ENCODE data around the gene RCN2. TPM values are rescaled to one million over a fixed set of nuclear protein-coding genes. Genes with fewer than 3 reads are reported as not detected.
A peak's percentile ranks its signal among the peaks of the same experiment; 100 is the strongest.

The RCN2 gene
- total RNA-seq, 1 donor from 2014 or later = 82.2 TPM

DNA sequence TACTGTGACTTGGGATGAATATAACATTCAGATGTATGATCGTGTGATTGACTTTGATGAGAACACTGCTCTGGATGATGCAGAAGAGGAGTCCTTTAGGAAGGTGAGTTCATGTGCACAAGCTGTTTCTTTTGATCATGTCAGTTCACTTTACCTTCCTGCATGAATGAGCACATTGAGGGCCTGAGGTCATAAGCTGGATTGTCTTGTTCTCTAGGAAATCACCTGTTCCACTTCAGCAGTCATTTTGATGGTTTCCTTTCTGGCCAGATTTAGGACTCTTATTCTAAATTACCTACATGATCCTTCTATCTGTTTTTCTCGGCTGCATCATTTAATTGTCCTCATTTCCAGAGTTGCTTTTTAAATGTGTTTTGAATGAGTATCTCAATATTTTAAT, 4.1 kb downstream of the RCN2 start:
- H3K4me3 ChIP-seq (ENCODE audit: low read depth, low read length) = no peak overlapping the region
- DNase-seq (ENCODE audit: low read depth) = peak; percentile 86
- TF ChIP-seq, protein P1, sequence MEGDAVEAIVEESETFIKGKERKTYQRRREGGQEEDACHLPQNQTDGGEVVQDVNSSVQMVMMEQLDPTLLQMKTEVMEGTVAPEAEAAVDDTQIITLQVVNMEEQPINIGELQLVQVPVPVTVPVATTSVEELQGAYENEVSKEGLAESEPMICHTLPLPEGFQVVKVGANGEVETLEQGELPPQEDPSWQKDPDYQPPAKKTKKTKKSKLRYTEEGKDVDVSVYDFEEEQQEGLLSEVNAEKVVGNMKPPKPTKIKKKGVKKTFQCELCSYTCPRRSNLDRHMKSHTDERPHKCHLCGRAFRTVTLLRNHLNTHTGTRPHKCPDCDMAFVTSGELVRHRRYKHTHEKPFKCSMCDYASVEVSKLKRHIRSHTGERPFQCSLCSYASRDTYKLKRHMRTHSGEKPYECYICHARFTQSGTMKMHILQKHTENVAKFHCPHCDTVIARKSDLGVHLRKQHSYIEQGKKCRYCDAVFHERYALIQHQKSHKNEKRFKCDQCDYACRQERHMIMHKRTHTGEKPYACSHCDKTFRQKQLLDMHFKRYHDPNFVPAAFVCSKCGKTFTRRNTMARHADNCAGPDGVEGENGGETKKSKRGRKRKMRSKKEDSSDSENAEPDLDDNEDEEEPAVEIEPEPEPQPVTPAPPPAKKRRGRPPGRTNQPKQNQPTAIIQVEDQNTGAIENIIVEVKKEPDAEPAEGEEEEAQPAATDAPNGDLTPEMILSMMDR (conservative IDR thresholded peaks at IDR 0.05; ENCODE audit: low read depth, low read length) = no peak

DNA sequence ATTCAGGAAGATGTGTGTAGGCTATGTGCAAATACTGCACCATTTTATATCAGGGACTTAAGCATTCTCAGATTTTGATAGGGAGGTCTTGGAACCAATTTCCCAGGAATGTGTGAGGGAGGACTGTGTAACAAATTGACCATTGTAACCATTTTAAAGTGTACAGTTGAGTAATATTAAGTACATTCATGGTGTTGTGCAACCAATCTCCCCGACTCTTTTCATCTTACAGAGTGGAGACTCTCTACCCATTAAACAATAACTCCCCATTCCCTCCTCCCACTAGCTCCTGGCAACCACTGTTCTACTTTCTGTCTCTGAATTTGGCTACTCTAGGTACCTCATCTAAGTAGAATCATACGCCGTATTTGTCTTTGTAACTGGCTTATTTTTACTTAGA, 5.1 kb downstream of the RCN2 start:
- no peak overlapping the region for H3K4me3 ChIP-seq (ENCODE audit: low read depth, low read length)
- TF ChIP-seq, protein P1 (conservative IDR thresholded peaks at IDR 0.05; ENCODE audit: low read depth, low read length) = no peak
- DNase-seq (ENCODE audit: low read depth) = peak; percentile 36

DNA sequence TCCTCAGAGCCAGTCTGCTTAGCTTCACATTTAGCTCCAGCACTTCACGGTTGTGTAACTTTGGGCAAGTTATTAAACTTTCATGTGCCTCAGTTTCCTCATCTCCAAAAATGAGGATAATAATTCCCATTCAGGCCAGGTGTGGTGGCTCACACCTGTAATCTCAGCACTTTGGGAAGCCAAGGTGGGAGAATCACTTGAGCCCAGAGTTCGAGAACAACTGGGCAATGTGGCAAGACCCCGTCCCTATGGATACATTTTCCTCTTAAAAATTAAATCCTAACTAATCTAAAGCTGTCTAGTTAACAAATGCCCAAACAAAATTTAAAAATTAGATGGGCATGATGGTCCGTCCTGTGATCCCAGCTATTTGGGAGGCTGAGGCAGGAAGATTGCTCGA, 7.2 kb downstream of the RCN2 start:
- TF ChIP-seq, protein P1 (conservative IDR thresholded peaks at IDR 0.05; ENCODE audit: low read depth, low read length) = no peak
- no peak for DNase-seq (ENCODE audit: low read depth)
- no peak overlapping the region for H3K4me3 ChIP-seq (ENCODE audit: low read depth, low read length)

DNA sequence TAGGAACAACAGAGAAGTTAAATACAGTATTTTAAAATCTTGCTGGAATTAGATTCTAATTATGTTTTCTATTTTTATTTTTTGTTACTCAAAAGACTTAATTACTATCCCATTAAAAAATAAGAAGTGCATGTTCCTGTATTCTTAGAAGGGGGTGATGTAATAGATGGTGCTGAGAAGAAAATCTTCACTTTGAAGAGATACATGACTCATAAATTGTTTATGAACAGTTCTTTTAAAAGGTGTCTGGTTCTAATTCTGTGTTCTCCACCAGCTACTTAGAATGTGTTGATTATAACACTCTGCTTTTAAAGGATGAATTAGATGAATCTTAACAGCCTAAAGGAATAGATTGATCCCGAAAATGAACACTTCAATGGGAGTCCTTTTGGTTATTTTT, 8.2 kb downstream of the RCN2 start:
- no peak for DNase-seq (ENCODE audit: low read depth)
- H3K4me3 ChIP-seq (ENCODE audit: low read depth, low read length) = no peak overlapping the region
- TF ChIP-seq, protein P1 (conservative IDR thresholded peaks at IDR 0.05; ENCODE audit: low read depth, low read length) = no peak

DNA sequence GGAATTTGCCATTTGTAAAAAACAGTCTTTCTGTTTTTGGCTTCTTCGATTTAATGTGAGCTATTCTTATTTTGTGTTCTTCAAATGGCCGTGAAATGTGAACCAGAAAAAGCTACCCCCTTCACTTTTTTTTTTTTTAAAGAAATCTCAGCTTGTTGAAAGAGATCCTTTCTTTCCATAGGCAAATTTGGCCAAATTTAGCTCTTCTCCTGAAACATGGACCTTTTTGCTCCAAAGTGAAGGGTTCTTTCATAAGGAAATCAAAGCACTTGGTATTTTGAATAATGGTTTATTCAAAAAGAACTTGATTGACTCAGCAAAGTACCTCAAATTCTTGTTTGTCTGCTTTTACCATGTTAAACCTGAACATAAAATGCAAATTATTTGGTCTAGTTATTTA, 10.1 kb downstream of the RCN2 start:
- H3K4me3 ChIP-seq (ENCODE audit: low read depth, low read length) = no peak overlapping the region
- DNase-seq (ENCODE audit: low read depth) = no peak
- TF ChIP-seq, protein P1 (conservative IDR thresholded peaks at IDR 0.05; ENCODE audit: low read depth, low read length) = no peak

DNA sequence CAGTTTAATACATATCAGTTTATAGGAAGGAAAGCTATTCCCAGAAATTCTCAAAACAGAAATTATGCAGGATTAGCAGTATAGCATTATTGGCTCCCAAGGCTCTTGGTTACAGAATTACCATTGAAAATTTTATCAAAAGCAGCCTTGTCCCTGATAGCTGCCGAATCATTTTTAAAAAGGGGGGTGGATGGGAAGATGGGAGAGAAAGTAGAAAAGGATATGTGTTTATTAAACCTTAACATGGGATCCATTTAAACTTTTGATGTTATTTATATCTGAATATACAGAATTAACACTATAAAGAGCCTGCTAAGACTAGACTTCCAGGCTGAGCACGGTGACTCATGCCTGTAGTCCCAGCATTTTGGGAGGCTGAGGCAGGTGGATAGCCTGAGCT, 10.8 kb downstream of the RCN2 start:
- TF ChIP-seq, protein P1 (conservative IDR thresholded peaks at IDR 0.05; ENCODE audit: low read depth, low read length) = no peak
- H3K4me3 ChIP-seq (ENCODE audit: low read depth, low read length) = no peak overlapping the region
- no peak for DNase-seq (ENCODE audit: low read depth)

DNA sequence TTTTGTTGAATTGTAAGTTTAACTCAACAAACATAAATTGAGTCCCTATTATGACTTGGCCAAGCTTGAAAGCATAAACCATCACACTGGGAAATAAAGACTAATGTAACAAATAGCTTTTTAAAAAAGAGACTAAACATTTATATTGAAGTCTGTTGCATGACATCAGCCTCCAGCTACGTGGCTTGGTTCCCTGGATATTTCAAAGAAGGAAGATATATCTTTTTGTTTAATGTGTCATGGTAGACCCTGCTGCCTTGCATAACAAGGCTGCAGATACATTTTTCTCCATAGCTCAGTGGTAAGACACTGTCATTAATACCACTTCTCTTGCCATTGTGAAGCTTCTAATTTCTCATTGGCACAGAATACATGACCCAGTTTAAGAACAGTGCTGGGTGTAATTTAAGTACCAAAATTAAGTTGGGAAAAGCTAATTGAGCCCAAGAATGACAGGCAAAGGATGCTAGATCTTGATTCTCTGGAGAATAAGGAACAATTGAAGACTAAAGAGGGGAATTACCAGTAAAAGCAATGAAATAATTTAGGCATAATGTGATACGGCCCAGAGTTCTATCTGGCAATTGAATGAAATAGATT, 14.0 kb downstream of the RCN2 start:
- DNase-seq (ENCODE audit: low read depth) = no peak
- TF ChIP-seq, protein P1 (conservative IDR thresholded peaks at IDR 0.05; ENCODE audit: low read depth, low read length) = no peak
- H3K4me3 ChIP-seq (ENCODE audit: low read depth, low read length) = no peak overlapping the region

All from epithelial cell of proximal tubule (primary cell).